Measurements from ENCODE around the gene TUBGCP4.

Gene TUBGCP4

GRCh38 chr15:43446344-43446743 lies 75.4 kb downstream of the TUBGCP4 start:
- H3K27me3 ChIP-seq (ENCODE audit: insufficient read depth, poor library complexity, severe bottlenecking): no peaks in the 10 kb centered on the region
- no peak overlapping the region for H3K27ac ChIP-seq (replicated peaks)
- no peak for TF ChIP-seq SPI1 (IDR thresholded peaks at IDR 0.05; ENCODE audit: borderline replicate concordance, low read depth)
- no peak for TF ChIP-seq GABPA (IDR thresholded peaks at IDR 0.05; ENCODE audit: low read depth)
- no peak for TF ChIP-seq POLR2AphosphoS5 (IDR thresholded peaks at IDR 0.05; ENCODE audit: low read depth)
- no peak for TF ChIP-seq CTCF (IDR thresholded peaks at IDR 0.05; ENCODE audit: insufficient read depth, low read length)
- no peak for TF ChIP-seq REST (IDR thresholded peaks at IDR 0.05; ENCODE audit: insufficient replicate concordance, low read depth)
- no peak overlapping the region for H3K4me3 ChIP-seq (replicated peaks; ENCODE audit: insufficient read depth, low read length)
- DNase-seq (ENCODE audit: low read depth in 1 of 2, low spot score in 1 of 2): no peak

GRCh38 chr15:43449981-43450380 lies 79.1 kb downstream of the TUBGCP4 start:
- TF ChIP-seq REST (IDR thresholded peaks at IDR 0.05; ENCODE audit: insufficient replicate concordance, low read depth) (no peak), SPI1 (IDR thresholded peaks at IDR 0.05; ENCODE audit: borderline replicate concordance, low read depth) (no peak), CTCF (IDR thresholded peaks at IDR 0.05; ENCODE audit: insufficient read depth, low read length) (no peak), GABPA (IDR thresholded peaks at IDR 0.05; ENCODE audit: low read depth) (no peak), POLR2AphosphoS5 (IDR thresholded peaks at IDR 0.05; ENCODE audit: low read depth) (no peak)
- DNase-seq (ENCODE audit: low read depth in 1 of 2, low spot score in 1 of 2): no peak
- Histone ChIP-seq H3K27ac (replicated peaks) (no peak overlapping the region), H3K4me3 (replicated peaks; ENCODE audit: insufficient read depth, low read length) (no peak overlapping the region), H3K27me3 (ENCODE audit: insufficient read depth, poor library complexity, severe bottlenecking) (no peaks in the 10 kb centered on the region)

Data from HL-60 (cell line).